OCI-LY3 (cell line): ENCODE results near the gene SEMA6A.

Experiments
- H2AFZ ChIP-seq: fragments of 200-600, 300-600 bp; shearing (Covaris generic); 2 replicates; pipeline ENCODE4 v1.6.0; 2014; ENCODE audit warnings: antibody characterized with exemption, low read depth, low read length
- H3K27ac ChIP-seq: fragments of 200-600, 300-600 bp; sonication (generic); 2 replicates; pipeline ENCODE4 v1.5.1; 2014; ENCODE audit warnings: mild to moderate bottlenecking, low read length, moderate library complexity, mixed read lengths
- H3K27me3 ChIP-seq: fragments of 200-600, 300-600 bp; sonication (generic); 2 replicates; pipeline ENCODE4 v1.6.1; 2014; ENCODE audit warnings: low read depth, low read length, mixed read lengths
- H3K36me3 ChIP-seq: fragments of 200-600, 300-600 bp; sonication (generic); replicated peaks from 2 replicates; pipeline ENCODE3; 2014; ENCODE audit warnings: low read depth, low read length, mixed read lengths
- H3K4me1 ChIP-seq: fragments of 300-600, 200-600 bp; sonication (generic); 2 replicates; pipeline ENCODE4 v1.6.1; 2014; ENCODE audit warnings: low read length, mixed read lengths
- H3K4me2 ChIP-seq: fragments of 200-600, 300-600 bp; sonication (generic); 2 replicates; pipeline ENCODE4 v1.6.1; 2014; ENCODE audit warnings: low read length, mixed read lengths
- H3K4me3 ChIP-seq: fragments of 300-600, 200-600 bp; sonication (generic); 2 replicates; pipeline ENCODE4 v1.5.1; 2014; ENCODE audit warnings: antibody characterized with exemption, mild to moderate bottlenecking, low read length, moderate library complexity
- H3K79me2 ChIP-seq: fragments of 300-600, 200-600 bp; shearing (Covaris generic); 2 replicates; pipeline ENCODE4 v1.6.1; 2014; ENCODE audit warnings: mild to moderate bottlenecking, low read length, mixed read lengths
- H3K9ac ChIP-seq: fragments of 300-600, 200-600 bp; shearing (Covaris generic); 2 replicates; pipeline ENCODE4 v1.6.0; 2014; ENCODE audit warnings: mild to moderate bottlenecking, low read length, moderate library complexity
- H3K9me3 ChIP-seq: fragments of 200-600, 300-600 bp; shearing (Covaris generic); 2 replicates; pipeline ENCODE4 v1.6.1; 2014; ENCODE audit warnings: low read length, mixed read lengths; ENCODE audit not compliant: insufficient read depth
- H4K20me1 ChIP-seq: fragments of 200-600, 300-600 bp; sonication (generic); 2 replicates; pipeline ENCODE4 v1.6.1; 2016; ENCODE audit warnings: low read length, mixed read lengths; ENCODE audit not compliant: insufficient read depth
- EZH2phosphoT487 ChIP-seq: fragments of 200-600 bp; shearing (Covaris generic); IDR thresholded peaks from 2 replicates; pipeline ENCODE4 v1.6.1; 2018; ENCODE audit warnings: antibody characterized with exemption, mixed run types, low read depth
- TF ChIP-seq, protein P1 (sequence below): fragments of 200-600, 300-600 bp; sonication (generic); IDR thresholded peaks from 2 replicates; pipeline ENCODE4 v1.5.1; 2014; ENCODE audit warnings: antibody characterized with exemption, low read length, low read depth

Gene SEMA6A

DNA sequence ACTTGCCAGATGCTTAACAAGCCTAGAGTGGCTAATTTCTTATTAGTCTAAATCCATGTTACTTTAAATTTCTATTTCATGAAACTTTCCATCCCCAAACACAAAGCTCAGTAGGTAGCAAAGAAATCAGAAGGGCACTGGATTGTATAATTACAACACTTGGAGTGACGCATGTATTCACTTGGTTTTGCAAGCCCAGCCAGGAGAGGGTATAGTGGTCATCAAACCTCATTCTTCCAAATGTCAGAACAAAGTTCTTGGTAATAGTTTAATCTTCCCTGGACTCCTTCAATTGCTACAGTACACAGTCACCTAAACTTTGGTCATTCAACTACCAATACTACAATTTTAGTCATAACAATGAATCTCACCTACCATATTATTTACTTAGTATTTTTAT is 112.1 kb downstream of the SEMA6A start:
- Histone ChIP-seq H3K9me3 (no peaks in the 10 kb centered on the region), H2AFZ (no peak overlapping the region), H3K4me3 (no peak overlapping the region), H4K20me1 (no peaks in the 10 kb centered on the region), H3K27me3 (no peaks in the 10 kb centered on the region), H3K79me2 (no peaks in the 10 kb centered on the region), H3K36me3 (no peaks in the 10 kb centered on the region), H3K4me2 (no peak overlapping the region), H3K4me1 (peaks cover 11% of the 10 kb centered on the region), H3K27ac (no peak overlapping the region), H3K9ac (no peak overlapping the region)
- TF ChIP-seq, protein P1, sequence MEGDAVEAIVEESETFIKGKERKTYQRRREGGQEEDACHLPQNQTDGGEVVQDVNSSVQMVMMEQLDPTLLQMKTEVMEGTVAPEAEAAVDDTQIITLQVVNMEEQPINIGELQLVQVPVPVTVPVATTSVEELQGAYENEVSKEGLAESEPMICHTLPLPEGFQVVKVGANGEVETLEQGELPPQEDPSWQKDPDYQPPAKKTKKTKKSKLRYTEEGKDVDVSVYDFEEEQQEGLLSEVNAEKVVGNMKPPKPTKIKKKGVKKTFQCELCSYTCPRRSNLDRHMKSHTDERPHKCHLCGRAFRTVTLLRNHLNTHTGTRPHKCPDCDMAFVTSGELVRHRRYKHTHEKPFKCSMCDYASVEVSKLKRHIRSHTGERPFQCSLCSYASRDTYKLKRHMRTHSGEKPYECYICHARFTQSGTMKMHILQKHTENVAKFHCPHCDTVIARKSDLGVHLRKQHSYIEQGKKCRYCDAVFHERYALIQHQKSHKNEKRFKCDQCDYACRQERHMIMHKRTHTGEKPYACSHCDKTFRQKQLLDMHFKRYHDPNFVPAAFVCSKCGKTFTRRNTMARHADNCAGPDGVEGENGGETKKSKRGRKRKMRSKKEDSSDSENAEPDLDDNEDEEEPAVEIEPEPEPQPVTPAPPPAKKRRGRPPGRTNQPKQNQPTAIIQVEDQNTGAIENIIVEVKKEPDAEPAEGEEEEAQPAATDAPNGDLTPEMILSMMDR = no peak
- no peak for TF ChIP-seq EZH2phosphoT487

DNA sequence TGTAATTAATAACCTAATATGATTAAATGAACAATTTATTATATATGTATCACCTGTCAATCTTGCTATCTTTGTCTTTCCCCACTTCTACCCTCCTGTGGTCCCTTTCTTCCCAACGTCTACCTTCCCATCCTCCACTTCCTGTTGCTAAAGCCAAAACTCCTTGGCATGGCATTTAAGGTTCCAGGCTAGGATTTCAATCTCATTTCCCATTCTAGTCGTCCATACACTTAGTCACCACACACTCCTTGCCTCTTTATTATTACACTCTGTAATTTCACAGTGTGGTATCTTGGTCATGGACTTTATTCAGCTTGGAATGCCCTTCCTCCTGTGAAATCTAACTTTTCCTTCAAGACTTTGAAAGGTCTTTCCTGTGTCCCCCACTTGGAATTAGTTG is 115.3 kb downstream of the SEMA6A start:
- Histone ChIP-seq H3K36me3 (no peaks in the 10 kb centered on the region), H2AFZ (no peak overlapping the region), H3K9ac (no peak overlapping the region), H3K27me3 (no peaks in the 10 kb centered on the region), H3K4me1 (peaks cover 20% of the 10 kb centered on the region), H3K27ac (no peak overlapping the region), H3K4me2 (no peak overlapping the region), H3K79me2 (no peaks in the 10 kb centered on the region), H3K4me3 (no peak overlapping the region), H3K9me3 (no peaks in the 10 kb centered on the region), H4K20me1 (no peaks in the 10 kb centered on the region)
- TF ChIP-seq EZH2phosphoT487 = no peak
- TF ChIP-seq, protein P1 = no peak

DNA sequence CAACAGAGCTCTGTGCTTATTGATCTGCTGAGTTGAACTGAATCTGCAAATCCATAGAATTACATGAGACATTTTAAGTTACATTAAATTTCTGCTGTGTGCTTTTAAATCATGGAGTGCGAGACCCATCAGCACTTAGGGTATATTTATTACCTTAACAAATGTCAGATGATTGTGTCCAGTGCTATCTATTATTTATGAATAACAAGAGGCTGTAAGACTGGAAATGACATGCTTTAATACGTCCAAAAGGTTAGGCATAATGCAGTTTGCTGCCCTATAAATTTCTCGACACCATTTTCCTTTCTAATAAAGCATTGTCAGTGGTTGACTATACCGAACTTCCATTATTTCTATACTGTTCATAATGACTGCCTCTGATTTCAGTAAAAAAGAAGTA is 117.6 kb downstream of the SEMA6A start:
- H3K36me3 ChIP-seq = no peaks in the 10 kb centered on the region
- no peak overlapping the region for H3K9ac ChIP-seq
- no peak overlapping the region for H3K27ac ChIP-seq
- no peak overlapping the region for H3K4me3 ChIP-seq
- no peak overlapping the region for H2AFZ ChIP-seq
- H3K9me3 ChIP-seq = no peaks in the 10 kb centered on the region
- peaks cover 25% of the 10 kb centered on the region for H3K4me1 ChIP-seq
- H3K4me2 ChIP-seq = no peak overlapping the region
- no peaks in the 10 kb centered on the region for H4K20me1 ChIP-seq
- no peaks in the 10 kb centered on the region for H3K27me3 ChIP-seq
- TF ChIP-seq, protein P1 = no peak
- no peak for TF ChIP-seq EZH2phosphoT487
- no peaks in the 10 kb centered on the region for H3K79me2 ChIP-seq

DNA sequence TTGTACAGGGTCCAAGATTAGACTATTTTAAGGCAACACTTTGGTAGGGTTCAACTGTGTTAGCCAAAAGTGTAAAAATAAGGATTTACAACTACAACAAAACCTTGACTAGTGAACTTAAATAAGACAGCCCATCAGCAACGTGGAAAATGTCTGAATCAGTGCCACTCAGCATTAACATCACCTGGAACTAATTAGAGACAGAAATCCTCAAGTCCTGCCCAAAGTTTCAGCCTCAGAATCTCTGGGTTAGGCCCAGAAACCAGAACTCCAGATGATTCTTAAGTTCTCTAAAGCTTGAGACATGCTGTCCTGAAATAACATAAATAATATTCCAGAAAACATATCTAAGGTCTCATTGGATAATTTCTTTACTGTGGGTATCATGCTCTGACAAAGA is 118.6 kb downstream of the SEMA6A start:
- Histone ChIP-seq H3K27ac (no peak overlapping the region), H2AFZ (no peak overlapping the region), H3K79me2 (no peaks in the 10 kb centered on the region), H3K36me3 (no peaks in the 10 kb centered on the region), H3K9me3 (no peaks in the 10 kb centered on the region), H3K4me2 (no peak overlapping the region), H3K4me1 (peaks cover 17% of the 10 kb centered on the region), H4K20me1 (no peaks in the 10 kb centered on the region), H3K27me3 (no peaks in the 10 kb centered on the region), H3K4me3 (no peak overlapping the region), H3K9ac (no peak overlapping the region)
- TF ChIP-seq EZH2phosphoT487 = no peak
- TF ChIP-seq, protein P1 = no peak
